Right atrium auricular region (tissue), 2 donors: ENCODE results near the gene ATMIN. TPM values are rescaled to one million over a fixed set of nuclear protein-coding genes. Genes with fewer than 3 reads are reported as not detected.

Source experiments
- DNase-seq: peaks from one replicate; pipeline ENCODE4 v3.0.0-alpha.2; 2019; ENCODE audit warnings: low spot score
- H3K27ac ChIP-seq, 2 donors: fragments of 200-600 bp; sonication (generic); 1 replicate in 1 of 2; 2 replicates in 1 of 2; pipeline ENCODE4 v1.5.1; 2016 to 2019
- H3K27me3 ChIP-seq, 2 donors: fragments of 200-600 bp; sonication (generic); one replicate each; pipeline versions ENCODE4 v1.5.1 to v1.6.0; 2017 to 2019
- H3K36me3 ChIP-seq: fragments of 200-600 bp; sonication (generic); one replicate; pipeline ENCODE4 v1.5.1; 2016
- H3K4me1 ChIP-seq, 2 donors: fragments of 200-600 bp; sonication (generic); one replicate each; pipeline versions ENCODE4 v1.5.1 to v1.6.0; 2017 to 2019
- H3K4me3 ChIP-seq, 2 donors: fragments of 200-600 bp; sonication (generic); 1 replicate in 1 of 2; 2 replicates in 1 of 2; pipeline ENCODE4 v1.5.1; 2017 to 2019; ENCODE audit warnings: mild to moderate bottlenecking in 1 of 2, moderate library complexity in 1 of 2
- H3K9me3 ChIP-seq, 2 donors: fragments of 200-600 bp; sonication (generic); one replicate each; pipeline ENCODE4 v1.5.1; 2019
- total RNA-seq, 2 donors: library from RNA; depleted of rRNA; stranded (reverse); fragments of >200 nt; gene quantifications; one replicate each; pipeline ENCODE4 v1.1.0, GENCODE V29; 2016
- TF ChIP-seq, protein P1 (sequence below), 2 donors: fragments of 200-600 bp; sonication (generic); IDR thresholded peaks; one replicate each; pipeline ENCODE4 v1.5.1; 2019; ENCODE audit warnings: antibody characterized with exemption in 2 of 2

Gene ATMIN
- total RNA-seq, 2 donors from 2014 or later: 20.5 to 25.6 TPM

DNA sequence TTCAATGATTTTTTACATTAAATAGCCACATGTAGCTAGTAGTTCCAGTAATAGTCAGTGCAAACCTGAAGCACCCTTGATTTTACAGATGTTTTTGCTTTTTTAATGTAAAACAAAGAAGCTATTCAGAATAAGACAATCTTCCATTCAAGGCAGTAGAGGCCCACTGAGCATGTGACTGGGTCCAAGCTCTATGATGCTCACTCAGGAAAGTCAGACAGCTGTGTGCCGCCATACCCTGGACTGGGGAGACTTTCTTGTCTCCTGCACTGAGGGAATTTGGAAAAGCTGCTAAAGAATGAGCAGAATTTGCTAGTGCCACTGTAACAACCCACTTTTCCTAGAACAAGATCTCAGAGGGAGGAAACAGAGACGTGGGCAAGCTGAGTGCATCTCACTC is 17.1 kb upstream of the ATMIN start:
- Histone ChIP-seq H3K27ac (no peak overlapping the region), H3K27me3 (no peaks in the 10 kb centered on the region), H3K36me3 (peaks cover 55% of the 10 kb centered on the region), H3K9me3 (no peaks in the 10 kb centered on the region), H3K4me3 (no peak overlapping the region), H3K4me1 (no peaks in the 10 kb centered on the region)
- no peak for DNase-seq
- TF ChIP-seq, protein P1, sequence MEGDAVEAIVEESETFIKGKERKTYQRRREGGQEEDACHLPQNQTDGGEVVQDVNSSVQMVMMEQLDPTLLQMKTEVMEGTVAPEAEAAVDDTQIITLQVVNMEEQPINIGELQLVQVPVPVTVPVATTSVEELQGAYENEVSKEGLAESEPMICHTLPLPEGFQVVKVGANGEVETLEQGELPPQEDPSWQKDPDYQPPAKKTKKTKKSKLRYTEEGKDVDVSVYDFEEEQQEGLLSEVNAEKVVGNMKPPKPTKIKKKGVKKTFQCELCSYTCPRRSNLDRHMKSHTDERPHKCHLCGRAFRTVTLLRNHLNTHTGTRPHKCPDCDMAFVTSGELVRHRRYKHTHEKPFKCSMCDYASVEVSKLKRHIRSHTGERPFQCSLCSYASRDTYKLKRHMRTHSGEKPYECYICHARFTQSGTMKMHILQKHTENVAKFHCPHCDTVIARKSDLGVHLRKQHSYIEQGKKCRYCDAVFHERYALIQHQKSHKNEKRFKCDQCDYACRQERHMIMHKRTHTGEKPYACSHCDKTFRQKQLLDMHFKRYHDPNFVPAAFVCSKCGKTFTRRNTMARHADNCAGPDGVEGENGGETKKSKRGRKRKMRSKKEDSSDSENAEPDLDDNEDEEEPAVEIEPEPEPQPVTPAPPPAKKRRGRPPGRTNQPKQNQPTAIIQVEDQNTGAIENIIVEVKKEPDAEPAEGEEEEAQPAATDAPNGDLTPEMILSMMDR (IDR thresholded peaks at IDR 0.05): no peak

DNA sequence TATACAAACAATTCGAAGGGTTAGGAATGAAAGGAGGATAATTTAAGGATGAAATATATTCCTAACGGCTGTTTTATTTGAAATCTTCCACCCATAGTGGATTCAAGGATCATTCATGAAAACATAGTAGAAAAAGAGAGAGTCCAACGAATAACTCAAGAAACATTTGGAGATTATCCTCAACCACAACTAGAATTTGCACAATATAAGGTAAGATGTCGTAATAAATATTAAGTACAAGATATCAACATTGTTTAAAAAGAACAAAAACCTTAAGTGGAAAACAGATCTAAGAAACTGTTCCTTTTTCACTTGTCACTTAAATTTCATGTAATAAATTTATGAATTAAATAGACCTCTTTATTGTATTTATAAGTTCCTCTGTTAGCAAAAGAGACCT is 9.2 kb upstream of the ATMIN start:
- TF ChIP-seq, protein P1 (IDR thresholded peaks at IDR 0.05): no peak
- no peak overlapping the region for H3K27ac ChIP-seq
- no peaks in the 10 kb centered on the region for H3K9me3 ChIP-seq
- no peaks in the 10 kb centered on the region for H3K4me1 ChIP-seq
- H3K27me3 ChIP-seq: no peaks in the 10 kb centered on the region
- DNase-seq: no peak
- no peak overlapping the region for H3K4me3 ChIP-seq
- H3K36me3 ChIP-seq: peaks cover 21% of the 10 kb centered on the region

DNA sequence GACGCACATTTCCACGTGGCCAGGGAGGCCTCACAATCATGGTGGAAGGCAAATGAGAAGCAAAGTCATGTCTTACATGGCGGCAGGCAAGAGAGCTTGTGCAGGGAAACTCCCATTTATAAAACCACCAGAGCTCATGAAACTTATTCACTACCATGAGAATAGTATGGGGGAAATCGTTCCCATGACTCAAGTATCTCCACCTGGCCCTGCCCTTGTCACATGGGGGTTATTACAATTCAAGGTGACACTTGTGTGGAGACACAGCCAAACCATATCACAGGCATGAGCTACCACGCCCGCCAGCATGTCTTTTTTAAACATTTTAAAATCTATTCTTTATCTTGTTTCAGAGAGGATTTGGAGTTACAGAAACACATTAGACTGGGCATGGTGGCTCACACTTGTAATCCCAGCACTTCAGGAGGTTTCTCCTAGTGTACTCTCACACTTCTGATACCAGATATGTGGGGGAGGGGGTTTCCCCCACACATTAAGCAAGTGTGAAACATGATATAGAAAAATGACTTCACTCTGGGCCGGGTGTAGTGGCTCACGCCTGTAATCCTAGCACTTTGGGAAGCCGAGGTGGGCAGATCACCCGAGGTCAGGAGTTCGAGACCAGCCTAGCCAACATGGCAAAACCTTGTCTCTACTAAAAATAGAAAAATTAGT is 5.6 kb upstream of the ATMIN start:
- Histone ChIP-seq H3K4me3 (no peak overlapping the region), H3K27ac (no peak overlapping the region), H3K27me3 (no peaks in the 10 kb centered on the region), H3K4me1 (no peaks in the 10 kb centered on the region), H3K9me3 (no peaks in the 10 kb centered on the region), H3K36me3 (no peaks in the 10 kb centered on the region)
- DNase-seq: no peak
- TF ChIP-seq, protein P1 (IDR thresholded peaks at IDR 0.05): no peak

DNA sequence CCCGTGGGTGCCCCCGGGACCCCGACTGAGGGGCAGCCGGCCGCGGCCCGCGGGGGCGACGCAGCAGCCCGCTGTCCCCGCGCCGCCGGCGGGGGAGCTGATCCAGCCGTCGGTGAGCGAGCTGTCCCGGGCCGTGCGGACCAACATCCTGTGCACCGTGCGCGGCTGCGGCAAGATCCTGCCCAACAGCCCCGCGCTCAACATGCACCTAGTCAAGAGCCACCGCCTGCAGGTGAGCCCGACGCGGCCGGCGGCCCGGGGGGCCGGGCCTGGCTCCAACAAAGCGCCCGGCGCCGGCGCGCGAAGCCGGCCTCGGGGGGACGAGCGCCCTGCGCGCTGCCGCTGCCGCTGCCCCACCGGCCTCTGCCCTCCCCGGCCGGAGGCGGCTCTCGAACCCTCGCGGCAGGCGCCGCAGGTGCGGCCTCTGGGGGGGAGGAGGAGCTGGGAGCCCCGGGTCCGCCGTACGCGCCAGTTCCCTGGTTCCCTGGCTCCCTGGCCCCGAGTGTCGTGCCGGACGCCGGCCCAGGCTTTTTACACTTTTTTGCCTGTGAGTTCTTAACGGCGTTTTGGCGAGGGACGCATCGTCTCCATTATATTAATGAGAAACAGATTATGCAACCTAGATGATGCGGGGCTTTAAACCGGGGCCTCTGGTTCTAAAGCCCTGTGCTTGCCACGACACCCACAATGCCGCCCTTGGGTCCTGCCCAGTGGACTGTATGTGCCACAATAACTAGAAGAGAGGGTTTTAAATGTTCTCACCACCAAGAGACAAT is 521 bp downstream of the ATMIN start:
- Histone ChIP-seq H3K4me1 (peaks cover 2 to 26% of the 10 kb centered on the region in 2 donors), H3K27ac (peak overlapping the region; percentile 60 to 77), H3K27me3 (no peaks in the 10 kb centered on the region), H3K36me3 (peaks cover 2% of the 10 kb centered on the region), H3K4me3 (peak overlapping the region; percentile 79 to 87), H3K9me3 (no peaks in the 10 kb centered on the region)
- TF ChIP-seq, protein P1 (IDR thresholded peaks at IDR 0.05): no peak
- DNase-seq: no peak

DNA sequence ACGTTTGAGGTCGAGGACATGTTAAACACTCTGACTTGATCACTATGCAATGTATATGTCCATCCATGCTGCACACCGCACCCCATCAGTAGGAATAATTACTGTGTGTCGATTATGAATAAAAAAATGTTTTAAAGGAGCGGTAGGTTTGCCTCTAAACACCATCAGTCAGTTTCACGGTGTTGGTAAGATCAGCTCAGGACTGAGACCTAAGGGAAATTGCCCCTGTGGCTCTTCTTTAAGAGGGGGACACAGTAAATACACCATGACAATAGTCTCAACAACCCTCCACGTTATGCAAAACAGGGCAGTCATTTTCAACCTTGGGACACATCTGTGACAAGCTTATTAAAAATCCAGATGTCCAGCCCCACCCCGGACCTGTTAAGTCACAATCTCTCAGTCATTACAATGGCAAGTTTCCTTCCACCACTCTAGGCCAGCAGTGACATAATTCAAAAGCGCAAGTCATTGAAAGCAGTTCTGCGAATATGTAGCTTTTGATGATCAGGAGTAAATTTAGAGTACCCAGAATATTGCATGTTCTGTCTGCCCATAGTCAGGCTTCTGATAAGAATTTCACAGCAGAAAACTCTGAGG is 1.2 kb downstream of the ATMIN start:
- DNase-seq: no peak
- peak overlapping the region; percentile 79 to 87 for H3K4me3 ChIP-seq

More for the DNA sequence above, 1.2 kb downstream of the ATMIN start:
- Histone ChIP-seq H3K9me3 (no peaks in the 10 kb centered on the region), H3K27ac (peak overlapping the region; percentile 60 to 77), H3K36me3 (peaks cover 9% of the 10 kb centered on the region), H3K4me1 (peaks cover 2 to 26% of the 10 kb centered on the region in 2 donors), H3K27me3 (no peaks in the 10 kb centered on the region)
- TF ChIP-seq, protein P1 (IDR thresholded peaks at IDR 0.05): no peak
